Stimulated activated CD8-positive, alpha-beta memory T cell treated with anti-CD3 and anti-CD28 coated beads, Interleukin-4, amount 100 ng/mL, for 48 hours (primary cell): ENCODE measurements around the gene ACBD5.

ENCODE experiments used
- DNase-seq: peaks from one replicate; pipeline ENCODE4 v3.0.0-alpha.2; 2020

ACBD5 gene

GRCh38 chr10:27145937-27146336 lies 94.7 kb downstream of the ACBD5 start:
- no peak for DNase-seq
